Kidney (tissue), 14 donors: Measurements from ENCODE around the gene PERM1. TPM values are rescaled to one million over a fixed set of nuclear protein-coding genes. Genes with fewer than 3 reads are reported as not detected.
A peak's percentile ranks its signal among the peaks of the same experiment; 100 is the strongest.
"Not testable (repeated sequence)": the region's sequence is repeated elsewhere in the genome, so short reads cannot be mapped to it uniquely, and the experiment has no call there.

Source experiments
- DNase-seq, 5 donors: peaks; one replicate each; pipeline ENCODE4 v3.0.0-alpha.2; 2013 to 2020
- FAIRE-seq: peaks from 2 replicates; lab custom pipeline; 2012; peaks lifted over from hg19 to GRCh38; lab: Jason Lieb, UNC
- H3K27ac ChIP-seq, 2 donors: one replicate each; pipeline ENCODE4 v1.7.0; 2013; ENCODE audit warnings: low read depth in 2 of 2, low read length in 2 of 2, inconsistent platforms in 1 of 2
- H3K27me3 ChIP-seq: one replicate; pipeline ENCODE4 v1.7.1; 2013; ENCODE audit warnings: low read length, inconsistent platforms; ENCODE audit not compliant: control insufficient read depth, insufficient read depth
- H3K36me3 ChIP-seq, 3 donors: one replicate each; pipeline versions ENCODE4 v1.7.0 to v1.7.1; 2013; ENCODE audit warnings: low read length in 3 of 3, control low read depth in 1 of 3, inconsistent platforms in 1 of 3; ENCODE audit not compliant: insufficient read depth in 3 of 3, control insufficient read depth in 2 of 3
- H3K4me1 ChIP-seq, 3 donors: one replicate each; pipeline versions ENCODE4 v1.7.0 to v1.7.1; 2013; ENCODE audit warnings: low read length in 3 of 3, inconsistent platforms in 1 of 3, low read depth in 1 of 3; ENCODE audit not compliant: control insufficient read depth in 2 of 3, insufficient read depth in 2 of 3
- H3K4me3 ChIP-seq, 3 donors: one replicate each; pipeline versions ENCODE4 v1.7.0 to v1.8.1; 2013; ENCODE audit warnings: low read length in 3 of 3, control low read depth in 1 of 3, inconsistent platforms in 1 of 3
- H3K9ac ChIP-seq, 3 donors: one replicate each; pipeline versions ENCODE4 v1.7.0 to v1.7.1; 2013; ENCODE audit warnings: low read length in 3 of 3, control low read depth in 1 of 3, inconsistent platforms in 1 of 3
- H3K9me3 ChIP-seq, 3 donors: one replicate each; pipeline versions ENCODE4 v1.7.0 to v1.7.1; 2013; ENCODE audit warnings: low read length in 3 of 3, control low read depth in 1 of 3, inconsistent platforms in 1 of 3; ENCODE audit not compliant: control insufficient read depth in 2 of 3, insufficient read depth in 1 of 3
- intact Hi-C: fragments of 100-400 bp; cut with DNase I; formaldehyde crosslinking; loops from one replicate; pipeline ENCODE4 v1.11.1; 2022
- polyA plus RNA-seq: library from polyadenylated mRNA; stranded (reverse); fragments of 350-450 nt; fragmentation: Illumina TruSeq; extraction: RNeasy Lipid Tissue Mini Kit (QIAGEN cat#74804); gene quantifications from one replicate; pipeline ENCODE4 v1.2.3, GENCODE V29; 2014; ENCODE audit warnings: low read depth, low replicate concordance; ENCODE audit not compliant: insufficient read depth
- total RNA-seq: library from RNA; stranded (reverse); fragmentation: NEBNext Ultra II Directional; extraction: Animal tissue kit (Norgen Biotek cat#: 25700); gene quantifications from one replicate; pipeline ENCODE4 v1.2.1, GENCODE V29; 2021
- TF ChIP-seq, protein P1 (sequence below): IDR thresholded peaks from 3 replicates; pipeline ENCODE4 v1.5.1; 2012; ENCODE audit warnings: mild to moderate bottlenecking, moderate library complexity, borderline replicate concordance; ENCODE audit not compliant: insufficient read depth; ENCODE audit errors: extremely low read depth
- donor health status: control.
- donor health status: control.
- donor health status: control.
- donor health status: control.
- donor health status: control.
- donor health status: DM: yes; HTN: yes; CAD: no.
- donor health status: Normal renal cell carcinoma (clear cell type).

PERM1 gene
- total and polyA plus RNA-seq, 2 donors from 2014 or later, result 0.25 to 0.86 TPM

DNA sequence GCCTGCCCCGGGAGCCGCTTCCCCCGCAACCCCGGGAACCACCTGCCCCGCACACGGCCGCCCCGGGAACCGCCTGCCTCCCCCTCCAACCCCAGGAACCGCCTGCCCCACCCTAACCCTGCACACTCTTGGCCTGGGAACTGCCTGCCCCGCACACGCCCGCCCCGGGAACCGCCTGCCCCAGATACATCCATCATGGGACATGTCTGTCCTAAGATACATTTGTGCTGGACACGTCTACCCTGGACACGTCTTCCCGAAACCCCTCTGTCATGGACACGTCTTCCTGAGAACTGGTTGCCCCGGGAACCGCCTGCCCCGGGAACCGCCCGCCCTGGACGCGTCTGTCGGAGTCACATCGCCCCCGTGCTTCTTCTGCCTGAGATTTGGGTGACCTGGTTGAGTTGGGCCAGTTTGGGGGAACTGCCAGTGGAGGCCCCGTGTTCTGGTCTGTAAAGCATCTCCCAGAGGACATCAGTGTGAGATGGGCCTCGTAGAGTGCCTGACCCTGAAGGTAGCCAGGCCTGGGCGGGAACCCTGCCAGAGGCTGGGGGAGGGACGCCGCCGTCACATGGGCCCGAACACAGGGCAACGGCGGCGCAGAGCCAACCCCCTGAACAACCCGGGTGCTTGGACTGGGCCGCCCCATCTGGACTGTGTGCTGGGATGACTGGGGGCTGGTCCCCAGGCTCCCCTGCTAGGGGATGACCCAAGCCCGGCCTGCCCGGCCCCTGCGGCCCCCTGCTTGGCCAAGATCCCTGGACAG, 3.6 kb downstream of the PERM1 start:
- FAIRE-seq (no peak), DNase-seq (peak in 2 of 5 donors; percentile 47 to 69)
- H3K9ac ChIP-seq, result no peak overlapping the region

DNA sequence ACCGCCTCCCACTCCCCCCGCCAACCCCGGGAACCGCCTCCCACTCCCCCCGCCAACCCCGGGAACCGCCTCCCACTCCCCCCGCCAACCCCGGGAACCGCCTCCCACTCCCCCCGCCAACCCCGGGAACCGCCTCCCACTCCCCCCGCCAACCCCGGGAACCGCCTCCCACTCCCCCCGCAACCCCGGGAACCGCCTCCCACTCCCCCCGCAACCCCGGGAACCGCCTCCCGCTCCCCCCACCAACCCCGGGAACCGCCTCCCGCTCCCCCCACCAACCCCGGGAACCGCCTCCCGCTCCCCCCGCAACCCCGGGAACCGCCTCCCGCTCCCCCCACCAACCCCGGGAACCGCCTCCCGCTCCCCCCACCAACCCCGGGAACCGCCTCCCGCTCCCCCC, 5.1 kb downstream of the PERM1 start:
- DNase-seq, FAIRE-seq, H3K9ac ChIP-seq, H3K4me3 ChIP-seq, H3K36me3 ChIP-seq, H3K27ac ChIP-seq, H3K4me1 ChIP-seq, H3K27me3 ChIP-seq, H3K9me3 ChIP-seq, intact Hi-C loops: not testable (repeated sequence)

More for the DNA sequence above, 3.6 kb downstream of the PERM1 start:
- TF ChIP-seq, protein P1, sequence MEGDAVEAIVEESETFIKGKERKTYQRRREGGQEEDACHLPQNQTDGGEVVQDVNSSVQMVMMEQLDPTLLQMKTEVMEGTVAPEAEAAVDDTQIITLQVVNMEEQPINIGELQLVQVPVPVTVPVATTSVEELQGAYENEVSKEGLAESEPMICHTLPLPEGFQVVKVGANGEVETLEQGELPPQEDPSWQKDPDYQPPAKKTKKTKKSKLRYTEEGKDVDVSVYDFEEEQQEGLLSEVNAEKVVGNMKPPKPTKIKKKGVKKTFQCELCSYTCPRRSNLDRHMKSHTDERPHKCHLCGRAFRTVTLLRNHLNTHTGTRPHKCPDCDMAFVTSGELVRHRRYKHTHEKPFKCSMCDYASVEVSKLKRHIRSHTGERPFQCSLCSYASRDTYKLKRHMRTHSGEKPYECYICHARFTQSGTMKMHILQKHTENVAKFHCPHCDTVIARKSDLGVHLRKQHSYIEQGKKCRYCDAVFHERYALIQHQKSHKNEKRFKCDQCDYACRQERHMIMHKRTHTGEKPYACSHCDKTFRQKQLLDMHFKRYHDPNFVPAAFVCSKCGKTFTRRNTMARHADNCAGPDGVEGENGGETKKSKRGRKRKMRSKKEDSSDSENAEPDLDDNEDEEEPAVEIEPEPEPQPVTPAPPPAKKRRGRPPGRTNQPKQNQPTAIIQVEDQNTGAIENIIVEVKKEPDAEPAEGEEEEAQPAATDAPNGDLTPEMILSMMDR, result no peak
- Histone ChIP-seq H3K27me3 (no peaks in the 10 kb centered on the region), H3K36me3 (no peaks in the 10 kb centered on the region), H3K9me3 (no peaks in the 10 kb centered on the region), H3K4me3 (no peak overlapping the region), H3K4me1 (peaks cover 0 to 8% (median 0%) of the 10 kb centered on the region in 3 donors), H3K27ac (no peak overlapping the region)
- intact Hi-C loops, result no loop called here

DNA sequence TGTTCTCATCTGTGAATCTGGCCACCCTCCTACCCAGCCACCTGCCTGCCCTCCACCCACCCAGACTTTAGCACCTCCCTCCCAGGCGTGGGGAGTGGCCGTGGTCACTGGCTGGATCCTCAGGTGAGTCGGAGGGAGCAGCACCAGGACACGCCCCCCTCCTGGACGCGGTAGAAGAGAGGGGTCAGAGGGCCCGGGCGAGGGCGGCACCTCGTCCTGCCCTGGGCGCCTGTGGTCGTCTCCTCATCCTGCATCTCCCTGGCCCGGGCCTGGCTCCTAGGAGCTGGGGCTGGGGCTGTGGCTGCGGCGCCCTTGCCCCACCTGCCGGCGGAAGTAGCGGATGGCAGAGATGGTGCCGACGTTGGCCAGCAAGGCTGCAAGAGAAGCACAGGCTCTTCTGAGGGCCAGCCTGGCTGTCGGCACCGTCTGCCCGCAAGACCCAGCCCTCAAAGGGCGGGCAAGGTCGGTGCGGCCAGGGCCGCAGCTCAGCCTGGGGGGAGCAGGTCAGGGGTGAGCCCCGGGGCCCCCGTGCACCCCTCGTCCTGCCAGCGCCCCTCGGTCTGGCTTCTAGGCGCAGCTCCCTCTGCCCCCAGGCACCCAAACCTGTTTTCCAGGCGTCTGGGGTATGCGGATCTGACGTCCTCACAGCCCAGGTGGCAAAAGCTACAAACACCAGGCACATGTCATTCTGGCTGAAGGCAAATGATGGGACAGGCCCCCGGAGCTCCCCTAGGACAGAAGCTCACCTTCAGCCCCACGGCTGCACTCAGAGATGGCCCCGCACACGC, 5.8 kb downstream of the PERM1 start:
- H3K9me3 ChIP-seq, result no peaks in the 10 kb centered on the region
- peak overlapping the region in 1 of 3 donors; percentile 25 for H3K4me3 ChIP-seq
- intact Hi-C loops, result no loop called here
- H3K27me3 ChIP-seq, result no peaks in the 10 kb centered on the region
- no peak overlapping the region for H3K9ac ChIP-seq
- TF ChIP-seq, protein P1, result peak; percentile 44
- H3K27ac ChIP-seq, result no peak overlapping the region
- DNase-seq (peak in 4 of 5 donors; percentile 76 to 90 (median 83)), FAIRE-seq (no peak)
- peaks cover 0 to 8% (median 0%) of the 10 kb centered on the region in 3 donors for H3K4me1 ChIP-seq
- H3K36me3 ChIP-seq, result no peaks in the 10 kb centered on the region

DNA sequence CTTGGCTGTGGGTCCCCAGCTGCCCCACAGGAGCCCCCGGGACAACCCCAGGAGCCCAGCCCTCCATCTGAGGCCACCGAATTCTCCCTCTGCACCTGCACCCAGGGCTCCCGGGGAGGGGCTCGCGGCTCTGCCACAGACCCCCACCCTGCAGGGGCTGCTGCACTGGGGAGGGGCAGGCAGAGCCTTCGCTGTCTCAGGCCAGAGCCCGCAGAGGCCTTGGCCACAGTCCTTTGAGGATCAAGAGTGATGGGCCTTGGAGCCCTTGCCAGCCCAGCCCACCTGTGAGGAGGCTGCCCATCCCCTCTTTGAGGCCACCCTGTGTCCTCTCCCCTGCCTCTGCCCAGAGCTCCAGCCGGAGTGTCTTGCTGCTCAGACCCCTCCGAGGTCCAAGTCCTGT, 6.5 kb downstream of the PERM1 start:
- Histone ChIP-seq H3K4me1 (peaks cover 0 to 8% (median 0%) of the 10 kb centered on the region in 3 donors), H3K9ac (no peak overlapping the region), H3K4me3 (no peak overlapping the region), H3K36me3 (no peaks in the 10 kb centered on the region), H3K9me3 (no peaks in the 10 kb centered on the region), H3K27me3 (peaks cover 2% of the 10 kb centered on the region), H3K27ac (no peak overlapping the region)
- DNase-seq, result no peak
- intact Hi-C loops, result no loop called here
- TF ChIP-seq, protein P1, result no peak
- FAIRE-seq, result no peak
